ELR (cell line): ENCODE results near the gene USHBP1.

Source experiments
- DNase-seq: peaks from one replicate; pipeline ENCODE4 v3.0.0-alpha.2; 2015; ENCODE audit warnings: low read depth

The USHBP1 gene

GRCh38 chr19:17211547-17212446 lies 52.7 kb downstream of the USHBP1 start:
- DNase-seq = no peak

- peak; percentile 28 for DNase-seq
Observed at GRCh38 chr19:17210296-17210695, 54.2 kb downstream of the USHBP1 start.

- peak; percentile 78 for DNase-seq
Observed at GRCh38 chr19:17209126-17210036, 55.2 kb downstream of the USHBP1 start.

- no peak for DNase-seq
Observed at GRCh38 chr19:17206736-17207581, 57.6 kb downstream of the USHBP1 start.

GRCh38 chr19:17205237-17206140 lies 59.1 kb downstream of the USHBP1 start:
- peak; percentile 68 for DNase-seq

- no peak for DNase-seq
Observed at GRCh38 chr19:17202713-17203112, 61.8 kb downstream of the USHBP1 start.

- peak; percentile 51 for DNase-seq
Observed at GRCh38 chr19:17202249-17202648, 62.3 kb downstream of the USHBP1 start.

- DNase-seq = no peak
Observed at GRCh38 chr19:17200408-17201079, 64.0 kb downstream of the USHBP1 start.
